ENCODE results near the gene CFAP157. TPM values are rescaled to one million over a fixed set of nuclear protein-coding genes. Genes with fewer than 3 reads are reported as not detected.
A peak's percentile ranks its signal among the peaks of the same experiment; 100 is the strongest.

CFAP157 gene
- total RNA-seq, 1 experiment from 2014 or later, result 0.22 TPM

- H3K9me2 ChIP-seq (ENCODE audit: insufficient read depth), result no peaks in the 10 kb centered on the region
- H3K9ac ChIP-seq (ENCODE audit: low read length), result no peak overlapping the region
- H3K4me3 ChIP-seq (replicated peaks in 1 of 2; ENCODE audit: low read depth in 1 of 2, low read length in 2 of 2), result no peak overlapping the region
- no peaks in the 10 kb centered on the region for H3K79me2 ChIP-seq (ENCODE audit: insufficient read depth, low read length)
- no peak overlapping the region for H3K4me2 ChIP-seq (ENCODE audit: low read length)
- peak overlapping the region; percentile 8; the same call in 1 of the 2 replicates for H3K27ac ChIP-seq (ENCODE audit: low read depth, low read length)
- no peak for TF ChIP-seq EZH2phosphoT487 (IDR thresholded peaks at IDR 0.05; ENCODE audit: borderline replicate concordance)
- no peak for TF ChIP-seq TCF7L2 (IDR thresholded peaks at IDR 0.05; ENCODE audit: borderline replicate concordance, extremely low read depth, insufficient read depth, insufficient read length)
- TF ChIP-seq ELF1 (IDR thresholded peaks at IDR 0.05; ENCODE audit: borderline replicate concordance, low read depth), result no peak
- TF ChIP-seq SRF (IDR thresholded peaks at IDR 0.05; ENCODE audit: low read depth), result no peak
- TF ChIP-seq FOSL1 (IDR thresholded peaks at IDR 0.05; ENCODE audit: low read depth), result no peak
- TF ChIP-seq, protein P1, sequence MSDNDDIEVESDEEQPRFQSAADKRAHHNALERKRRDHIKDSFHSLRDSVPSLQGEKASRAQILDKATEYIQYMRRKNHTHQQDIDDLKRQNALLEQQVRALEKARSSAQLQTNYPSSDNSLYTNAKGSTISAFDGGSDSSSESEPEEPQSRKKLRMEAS (IDR thresholded peaks at IDR 0.05), result no peak
- TF ChIP-seq CTCF (IDR thresholded peaks at IDR 0.05 in 2 of 3, conservative IDR thresholded peaks at IDR 0.05 in 1 of 3; ENCODE audit: borderline replicate concordance in 1 of 3, insufficient read depth in 1 of 3, low read depth in 2 of 3, low read length in 2 of 3), result no peak
- TF ChIP-seq ATF3 (IDR thresholded peaks at IDR 0.05), result no peak
- ChIA-PET CTCF (interaction anchor here (2.7 kb wide), 1 partner anchor 12 kb away, joined by 17 read pairs; the partner anchor contains the start of gene TOR2A), POLR2A (interaction anchor here (1.1 kb wide), 1 partner anchor 12 kb away, joined by 3 read pairs; the partner anchor contains the start of gene TOR2A), RAD21 (ENCODE audit: low non-redundant PET in 1 of 2, low total read pairs in 2 of 2, uncharacterized antibody in 2 of 2, unreplicated experiment in 2 of 2) (no interaction called here)
- no peaks in the 10 kb centered on the region for H3K9me3 ChIP-seq (ENCODE audit: control insufficient read depth in 1 of 2, insufficient read depth in 1 of 2, low read depth in 1 of 2, low read length in 2 of 2)
- no peaks in the 10 kb centered on the region for H3K27me3 ChIP-seq (ENCODE audit: insufficient read depth, low read length)
- DNase-seq (ENCODE audit: low read depth, low spot score) (no peak), ATAC-seq (no peak)
- intact Hi-C loops (cut with micrococcal nuclease), result loop anchor here (5.0 kb wide), 2 partner anchors 111 to 201 kb away; partner anchors contain the start of gene STXBP1
- H3K36me3 ChIP-seq (ENCODE audit: control insufficient read depth in 1 of 2, insufficient read depth in 2 of 2, low read length in 2 of 2), result no peaks in the 10 kb centered on the region
- H2AFZ ChIP-seq (ENCODE audit: low read depth, low read length, poor library complexity, severe bottlenecking), result no peak overlapping the region
- peaks cover 54 to 62% of the 10 kb centered on the region in 2 experiments for H3K4me1 ChIP-seq (ENCODE audit: control insufficient read depth in 1 of 2, insufficient read depth in 2 of 2, low read length in 2 of 2)
- H4K20me1 ChIP-seq (ENCODE audit: insufficient read depth), result no peaks in the 10 kb centered on the region
- BruUV-seq (replicated peaks), result no TSS peak
Observed at GRCh38 chr9:127723013-127723412, 16.2 kb downstream of the CFAP157 start.
